Measurements from ENCODE around the gene CEP350. TPM values are rescaled to one million over a fixed set of nuclear protein-coding genes. Genes with fewer than 3 reads are reported as not detected.

Gene CEP350
- total and polyA plus RNA-seq, 10 of the 15 experiments (the other 5 are each of a cell fraction or from before 2014, with no cell fraction given) = 5.2 to 46.0 (median 23.1) TPM

GRCh38 chr1:179978199-179979079 lies 23.8 kb downstream of the CEP350 start:
- FAIRE-seq (no peak), DNase-seq (ENCODE audit: low read depth, low spot score) (no peak), ATAC-seq (no peak)
- BruUV-seq (replicated peaks) = no TSS peak
- Histone ChIP-seq H3K4me2 (ENCODE audit: control insufficient read depth, insufficient read depth) (no peak overlapping the region), H3K27me3 (replicated peaks in 1 of 2; ENCODE audit: control insufficient read depth in 2 of 2, insufficient read depth in 2 of 2, low read length in 1 of 2) (no peaks in the 10 kb centered on the region), H2AFZ (ENCODE audit: control insufficient read depth, low read depth, low read length) (no peak overlapping the region), H4K20me1 (ENCODE audit: control insufficient read depth, insufficient read depth) (no peaks in the 10 kb centered on the region), H3K27ac (ENCODE audit: control insufficient read depth, insufficient read depth) (no peak overlapping the region), H3K4me1 (ENCODE audit: control insufficient read depth, insufficient read depth, low read length) (no peaks in the 10 kb centered on the region; the same call in 1 of the 2 replicates), H3K36me3 (ENCODE audit: control insufficient read depth in 2 of 2, insufficient read depth in 2 of 2, low read length in 1 of 2) (no peaks in the 10 kb centered on the region), H3K79me2 (ENCODE audit: control insufficient read depth, insufficient read depth, low read length) (peaks cover 58% of the 10 kb centered on the region), H3K9me3 (replicated peaks; ENCODE audit: control insufficient read depth, insufficient read depth, low read length) (no peaks in the 10 kb centered on the region; the same call in 1 of the 3 replicates), H3K9ac (ENCODE audit: control insufficient read depth, insufficient read depth, low read length) (no peak overlapping the region), H3K4me3 (no peak overlapping the region)
- CTCF ChIA-PET = interaction anchor here (0.8 to 3.5 kb wide), 6 partner anchors 17 to 201 kb away, joined by 3 to 14 read pairs (median 4); partner anchors contain the start of gene CEP350
- RAD21 ChIA-PET (ENCODE audit: unreplicated experiment) = interaction anchor here (1.6 to 1.7 kb wide), 3 partner anchors 18 to 25 kb away, joined by 3 to 7 read pairs (median 5); no protein-coding TSS in a partner anchor
- SMC1A ChIA-PET (ENCODE audit: uncharacterized antibody, unreplicated experiment) = interaction anchor here (0.6 to 4.7 kb wide), 9 partner anchors 10 to 186 kb away, joined by 3 to 25 read pairs (median 3); no protein-coding TSS in a partner anchor
- POLR2A ChIA-PET = interaction anchor here (0.6 to 2.1 kb wide), 4 partner anchors 8 to 120 kb away, joined by 3 to 10 read pairs (median 6); no protein-coding TSS in a partner anchor
- intact Hi-C loops (cut with micrococcal nuclease; ENCODE audit: unreplicated experiment) = no loop called here
- in situ Hi-C loops (cut with MboI) = no loop called here
- WGBS (ENCODE audit: insufficient coverage, insufficient replicate concordance, low lambda C conversion rate, missing lambda C conversion rate) = 83% methylated on average over 5 of the region's 5 CpGs
- TF ChIP-seq TCF12 (IDR thresholded peaks at IDR 0.05; ENCODE audit: low read depth, low read length) (no peak), NFYB (IDR thresholded peaks at IDR 0.05; ENCODE audit: insufficient read depth, low read depth, low read length) (no peak), ZBED1 (IDR thresholded peaks at IDR 0.05; ENCODE audit: borderline replicate concordance) (no peak), E2F8 (IDR thresholded peaks at IDR 0.05; ENCODE audit: low read depth, partially characterized antibody) (no peak), RFX5 (IDR thresholded peaks at IDR 0.05; ENCODE audit: low read depth, low read length) (no peak), ZBTB11 (CRISPR knock-in tag; IDR thresholded peaks at IDR 0.05) (no peak), ZNF274 (IDR thresholded peaks at IDR 0.05; ENCODE audit: insufficient read depth, insufficient read length) (no peak), STAT3 (IDR thresholded peaks at IDR 0.05; ENCODE audit: low read depth, low read length) (no peak), ZNF622 (IDR thresholded peaks at IDR 0.05) (no peak), ZNF687 (IDR thresholded peaks at IDR 0.05) (no peak), MYC (IDR thresholded peaks at IDR 0.05; ENCODE audit: insufficient read depth, insufficient read length, insufficient replicate concordance, low read length, severe bottlenecking) (no peak), POLR2AphosphoS5 (IDR thresholded peaks at IDR 0.05; ENCODE audit: low read length) (no peak)

Data from GM12878 (cell line).